ENCODE data around the gene CLEC16A.

DNA sequence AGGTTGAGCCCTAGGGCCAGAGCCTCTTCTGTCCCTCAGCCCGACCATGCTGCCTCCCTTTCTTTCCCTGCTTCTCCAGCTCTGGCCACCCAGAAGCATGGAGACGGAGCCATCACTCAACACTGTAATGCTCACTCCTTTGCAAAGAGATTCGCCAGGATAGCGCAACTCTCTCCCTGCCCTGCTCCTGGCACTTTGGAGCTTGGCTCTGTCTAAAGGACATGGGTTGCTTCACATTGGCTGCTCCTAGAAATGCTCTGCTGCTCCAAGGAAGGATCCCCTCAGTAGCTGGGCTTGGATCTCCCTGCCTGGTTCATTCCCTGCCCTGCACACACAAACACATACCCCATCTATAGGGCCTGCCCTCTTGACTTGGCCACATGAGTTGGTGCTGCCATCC, 76.0 kb downstream of the CLEC16A start:
- TF ChIP-seq, protein P1, sequence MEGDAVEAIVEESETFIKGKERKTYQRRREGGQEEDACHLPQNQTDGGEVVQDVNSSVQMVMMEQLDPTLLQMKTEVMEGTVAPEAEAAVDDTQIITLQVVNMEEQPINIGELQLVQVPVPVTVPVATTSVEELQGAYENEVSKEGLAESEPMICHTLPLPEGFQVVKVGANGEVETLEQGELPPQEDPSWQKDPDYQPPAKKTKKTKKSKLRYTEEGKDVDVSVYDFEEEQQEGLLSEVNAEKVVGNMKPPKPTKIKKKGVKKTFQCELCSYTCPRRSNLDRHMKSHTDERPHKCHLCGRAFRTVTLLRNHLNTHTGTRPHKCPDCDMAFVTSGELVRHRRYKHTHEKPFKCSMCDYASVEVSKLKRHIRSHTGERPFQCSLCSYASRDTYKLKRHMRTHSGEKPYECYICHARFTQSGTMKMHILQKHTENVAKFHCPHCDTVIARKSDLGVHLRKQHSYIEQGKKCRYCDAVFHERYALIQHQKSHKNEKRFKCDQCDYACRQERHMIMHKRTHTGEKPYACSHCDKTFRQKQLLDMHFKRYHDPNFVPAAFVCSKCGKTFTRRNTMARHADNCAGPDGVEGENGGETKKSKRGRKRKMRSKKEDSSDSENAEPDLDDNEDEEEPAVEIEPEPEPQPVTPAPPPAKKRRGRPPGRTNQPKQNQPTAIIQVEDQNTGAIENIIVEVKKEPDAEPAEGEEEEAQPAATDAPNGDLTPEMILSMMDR (IDR thresholded peaks at IDR 0.05) = no peak
- TF ChIP-seq POLR2A (IDR thresholded peaks at IDR 0.05) = no peak

Data from thyroid gland (tissue), 4 donors.